ENCODE results near the gene MED27.

The MED27 gene

DNA sequence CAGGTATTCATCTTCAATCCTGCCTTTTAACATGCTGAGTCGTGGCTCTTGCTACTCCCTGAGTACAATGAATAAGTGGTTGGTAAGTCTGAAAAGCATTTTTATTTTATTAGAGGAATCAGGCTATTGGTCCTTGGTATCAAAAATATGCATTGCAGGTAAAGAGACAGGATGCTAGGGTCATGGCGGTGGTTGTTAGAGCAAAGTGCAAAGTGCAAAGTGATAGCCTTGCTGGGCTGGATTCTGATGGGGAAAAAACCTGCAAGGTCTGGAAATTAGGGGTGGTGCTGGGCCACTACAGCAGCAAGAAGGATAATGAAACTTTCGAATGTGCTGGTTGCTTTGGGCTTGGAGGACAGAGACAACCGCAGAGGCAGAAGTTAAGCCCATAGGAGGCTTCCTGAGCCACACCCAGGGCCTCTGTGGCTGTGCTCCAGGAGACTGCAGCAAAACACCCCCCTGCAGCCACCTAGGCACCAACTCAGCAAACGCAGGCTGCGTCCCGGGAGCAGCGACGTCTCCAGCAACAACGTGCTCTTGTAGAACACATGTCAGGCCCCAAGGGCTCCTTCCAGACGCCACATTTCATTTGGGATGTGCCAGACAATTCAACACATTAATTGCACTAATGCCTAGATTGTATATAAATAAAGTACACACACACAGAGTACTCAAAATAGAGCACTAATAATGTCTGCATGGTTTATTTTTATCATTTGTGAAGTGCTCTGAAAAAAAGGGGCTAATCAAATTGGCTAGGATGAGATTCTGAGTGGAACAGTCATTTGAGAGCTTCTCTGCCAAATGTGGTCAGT is 190.0 kb downstream of the MED27 start:
- no peak for DNase-seq (ENCODE audit: low read depth in 2 of 2, low spot score in 1 of 2)

GRCh38 chr9:131888923-131889322 is 190.7 kb downstream of the MED27 start:
- DNase-seq (ENCODE audit: low read depth in 2 of 2, low spot score in 1 of 2) = no peak

- DNase-seq (ENCODE audit: low read depth in 2 of 2, low spot score in 1 of 2) = no peak
These were observed 192.0 kb downstream of the MED27 start for GRCh38 chr9:131887680-131888079.

DNA sequence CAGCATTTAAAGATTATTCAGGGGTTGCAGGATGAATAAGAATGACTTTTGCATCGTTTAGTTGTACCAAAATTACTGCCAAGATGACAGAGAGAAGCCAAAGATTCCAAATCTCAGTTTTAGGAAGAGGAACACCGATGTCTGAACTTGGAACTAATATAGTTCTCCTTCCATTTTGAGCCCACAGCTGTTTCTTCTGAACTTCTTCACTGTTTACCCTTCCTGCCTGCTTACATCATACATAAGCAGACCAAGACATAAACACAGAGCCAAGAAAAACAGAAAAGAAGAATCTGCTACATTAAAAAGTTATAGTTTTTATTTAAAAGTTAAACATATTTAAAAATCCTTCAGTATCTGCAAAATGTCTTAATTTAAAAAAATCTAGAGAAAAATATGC is 192.8 kb downstream of the MED27 start:
- DNase-seq (ENCODE audit: low read depth in 2 of 2, low spot score in 1 of 2) = no peak

DNA sequence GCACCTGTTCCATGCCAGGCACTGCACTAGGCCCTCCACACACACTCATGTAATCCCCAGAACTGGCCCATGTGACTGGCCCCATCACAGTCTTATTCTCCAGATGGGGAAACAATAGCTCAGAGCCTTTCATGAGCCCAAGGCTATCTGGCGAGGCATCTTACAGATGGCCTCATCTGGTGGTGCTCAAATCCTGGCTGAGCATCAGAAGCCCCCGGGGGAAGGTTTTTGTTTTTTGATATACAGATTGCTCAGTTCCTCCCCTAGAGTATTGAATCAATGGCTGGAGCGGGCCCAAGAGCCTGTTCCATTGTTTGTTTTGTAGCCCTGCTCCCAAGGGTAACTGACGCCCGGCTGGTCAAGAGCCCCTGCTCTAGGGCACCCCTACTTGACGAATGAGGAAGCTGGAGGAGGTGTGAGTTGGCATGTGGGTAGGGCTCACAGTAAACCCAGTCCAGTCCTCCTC is 194.5 kb downstream of the MED27 start:
- DNase-seq (ENCODE audit: low read depth in 2 of 2, low spot score in 1 of 2) = no peak

DNA sequence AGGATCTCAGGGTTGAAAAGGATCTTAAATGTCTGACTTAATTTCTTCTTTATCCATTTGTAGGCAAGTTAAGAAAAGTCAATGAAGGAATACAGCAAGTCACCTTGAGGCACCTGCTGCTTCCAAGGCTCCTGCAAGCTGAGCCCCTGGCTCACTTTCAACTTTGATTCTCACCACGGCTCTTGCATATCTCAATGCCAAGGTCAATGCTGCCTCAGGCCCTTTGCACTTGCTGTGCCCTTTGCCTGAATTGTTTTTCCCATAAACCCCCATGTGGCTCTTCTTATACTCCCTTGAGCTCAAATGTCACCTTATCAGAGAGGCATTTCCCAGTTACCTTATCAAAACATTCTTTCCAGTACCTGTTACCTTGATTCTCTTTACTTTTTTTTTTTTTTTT is 195.4 kb downstream of the MED27 start:
- DNase-seq (ENCODE audit: low read depth in 2 of 2, low spot score in 1 of 2) = no peak

DNA sequence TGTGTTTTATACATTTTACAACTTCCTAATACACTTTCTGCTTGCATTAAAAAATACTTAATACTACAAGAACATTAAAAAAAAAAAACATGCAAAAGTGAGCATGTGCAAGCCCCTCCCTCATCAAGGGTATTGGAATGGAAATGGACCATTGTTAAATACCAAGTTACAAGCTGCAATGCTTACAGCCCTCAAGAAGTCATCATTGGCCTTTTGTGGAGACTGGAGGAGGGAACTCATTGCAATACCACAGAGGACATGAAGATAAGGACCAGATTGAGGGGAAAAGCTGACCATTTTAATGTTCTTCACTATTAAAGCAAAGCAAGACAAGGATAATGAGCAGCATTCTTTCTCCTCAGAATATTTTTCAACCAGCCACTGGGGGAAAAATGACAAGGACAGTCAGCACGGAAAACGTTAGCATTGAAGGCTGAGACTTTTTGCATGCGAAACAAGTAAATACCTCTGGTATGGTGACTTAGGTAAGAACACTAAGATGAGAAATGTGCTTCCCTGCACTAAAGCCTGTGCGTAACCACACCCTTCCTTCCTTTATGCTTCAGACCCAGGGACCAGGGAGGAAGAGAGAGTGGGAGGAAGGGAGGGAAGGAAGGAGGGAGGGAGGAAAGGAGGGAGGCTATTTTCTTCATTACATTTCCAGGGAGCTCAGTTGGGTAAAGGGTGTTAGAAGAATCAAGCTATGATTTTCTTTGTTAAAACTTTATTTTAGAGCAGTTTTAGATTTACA is 198.7 kb downstream of the MED27 start:
- no peak for DNase-seq (ENCODE audit: low read depth in 2 of 2, low spot score in 1 of 2)

- no peak for DNase-seq (ENCODE audit: low read depth in 2 of 2, low spot score in 1 of 2)
These were observed 199.8 kb downstream of the MED27 start for GRCh38 chr9:131879911-131880290.

DNA sequence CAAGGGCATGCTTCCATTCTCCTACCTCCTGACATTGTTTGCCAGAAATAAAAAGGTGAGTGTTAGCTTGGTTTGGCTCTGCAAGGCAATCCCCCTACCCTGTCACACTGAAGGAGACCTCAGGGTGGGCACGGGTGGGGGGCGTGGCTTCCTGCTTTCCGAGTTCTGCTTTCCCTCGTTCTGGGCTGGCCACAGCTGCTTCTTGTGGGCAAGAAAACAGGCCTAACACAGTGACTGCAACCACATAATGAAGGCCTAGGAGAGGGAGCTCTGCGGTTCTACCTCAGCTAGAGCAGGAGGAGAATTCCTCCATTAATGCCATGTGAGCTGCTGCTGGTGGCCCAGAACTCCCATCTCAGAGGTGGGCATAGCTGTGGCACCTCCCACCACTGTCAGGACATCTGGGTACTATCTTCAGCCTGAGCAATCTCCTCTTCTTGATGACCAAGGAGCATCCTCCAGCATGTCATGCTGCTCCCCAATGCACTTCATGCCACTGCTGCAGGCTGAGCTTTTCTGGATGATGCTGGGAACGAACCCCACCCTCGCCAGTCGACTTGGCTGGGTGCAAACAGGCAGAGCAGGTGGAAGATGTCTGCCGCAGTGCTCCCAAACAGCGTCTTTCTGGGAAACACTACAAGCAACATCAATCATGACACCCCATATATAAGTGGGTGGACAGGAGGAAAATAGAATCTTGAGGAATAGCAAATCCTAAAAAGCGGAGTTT is 200.3 kb downstream of the MED27 start:
- DNase-seq (ENCODE audit: low read depth in 2 of 2, low spot score in 1 of 2) = no peak

GRCh38 chr9:131876486-131876885 is 203.2 kb downstream of the MED27 start:
- no peak for DNase-seq (ENCODE audit: low read depth in 2 of 2, low spot score in 1 of 2)

- DNase-seq (ENCODE audit: low read depth in 2 of 2, low spot score in 1 of 2) = no peak
These were observed 203.7 kb downstream of the MED27 start for GRCh38 chr9:131875828-131876485.

DNA sequence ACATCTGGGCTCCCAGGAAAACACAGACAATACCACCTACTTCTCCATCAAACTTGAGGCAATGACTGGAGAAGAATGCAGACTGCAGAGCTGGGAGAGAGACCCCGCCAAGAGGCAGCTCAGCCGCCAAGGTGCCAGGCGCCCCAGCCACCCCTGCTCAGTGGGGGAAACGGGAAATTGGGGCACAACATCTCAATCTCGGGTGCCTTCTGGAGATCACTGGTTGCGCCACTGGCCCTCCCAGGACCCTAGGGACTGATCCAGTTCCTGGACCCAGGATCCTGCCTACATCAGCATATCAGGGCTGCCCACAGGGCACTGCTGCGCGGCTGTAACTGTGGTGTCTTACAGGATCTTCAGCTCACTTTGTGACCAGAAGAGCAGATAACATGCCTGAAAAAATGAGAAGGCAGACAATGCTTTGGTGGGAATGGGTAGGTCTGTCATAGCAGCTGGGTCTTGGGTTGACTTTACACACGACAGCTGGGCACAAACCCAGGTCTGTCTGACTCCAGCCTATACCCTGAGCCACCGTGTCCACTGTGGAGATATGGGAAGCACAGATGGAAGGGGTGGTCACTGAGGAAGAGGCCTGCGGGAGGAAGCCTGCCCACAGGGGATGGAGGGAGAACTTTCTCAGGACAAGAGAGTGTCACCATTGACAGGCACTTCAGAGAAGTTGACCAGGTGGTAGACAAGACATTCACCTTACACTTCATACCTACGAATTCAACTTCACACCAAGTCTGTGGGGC is 204.6 kb downstream of the MED27 start:
- no peak for DNase-seq (ENCODE audit: low read depth in 2 of 2, low spot score in 1 of 2)

DNA sequence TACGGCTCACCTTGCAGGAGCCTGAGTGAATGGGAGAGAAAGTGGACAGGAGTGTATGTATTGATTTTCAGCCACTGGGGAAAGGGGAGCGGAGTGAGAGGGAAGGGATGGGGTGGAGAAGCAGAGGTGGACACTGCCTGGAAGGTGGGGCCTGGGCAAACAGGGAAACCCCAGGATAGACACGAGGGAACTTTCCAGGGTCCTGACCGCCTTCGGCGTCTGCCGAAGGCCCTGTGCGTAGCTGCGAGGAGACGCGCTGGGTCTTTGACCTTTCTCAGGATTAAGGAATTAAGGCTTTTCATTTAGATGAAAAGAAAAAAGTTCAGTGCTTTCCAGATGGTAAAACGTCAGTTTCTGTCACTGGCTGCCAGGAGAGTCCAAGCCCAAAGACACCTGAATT is 205.2 kb downstream of the MED27 start:
- no peak for DNase-seq (ENCODE audit: low read depth in 2 of 2, low spot score in 1 of 2)

DNA sequence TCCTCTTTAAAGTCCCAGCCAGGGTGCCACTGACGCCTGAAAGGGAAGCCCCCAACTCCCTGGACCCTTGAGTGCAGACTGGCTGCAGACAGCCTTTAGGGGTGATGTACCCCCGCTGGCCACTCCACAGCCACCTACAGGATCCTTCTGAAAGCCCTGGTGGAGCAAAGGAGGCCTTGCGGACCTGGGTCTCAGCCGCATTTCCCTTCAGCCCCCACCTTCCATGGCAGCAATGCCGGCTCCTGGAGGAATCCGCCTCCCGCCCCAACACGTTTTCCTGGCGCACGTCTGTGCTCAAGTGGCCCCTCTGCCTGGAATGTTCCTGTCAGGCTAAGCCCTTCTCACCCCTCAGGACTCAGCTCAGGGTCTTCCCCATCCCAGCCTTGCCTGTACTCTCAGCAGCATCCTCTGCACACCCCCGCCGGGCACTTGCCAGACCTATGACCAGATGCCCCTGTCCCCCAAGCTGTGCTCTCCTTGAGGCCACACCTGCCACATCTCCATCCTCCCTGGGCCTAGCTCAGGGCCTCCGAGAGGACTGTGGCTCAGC is 205.7 kb downstream of the MED27 start:
- DNase-seq (ENCODE audit: low read depth in 2 of 2, low spot score in 1 of 2) = no peak

- DNase-seq (ENCODE audit: low read depth in 2 of 2, low spot score in 1 of 2) = no peak
These were observed 206.3 kb downstream of the MED27 start for GRCh38 chr9:131873335-131873734.

GRCh38 chr9:131872702-131873101 is 207.0 kb downstream of the MED27 start:
- DNase-seq (ENCODE audit: low read depth in 2 of 2, low spot score in 1 of 2) = no peak

- no peak for DNase-seq (ENCODE audit: low read depth in 2 of 2, low spot score in 1 of 2)
These were observed 207.7 kb downstream of the MED27 start for GRCh38 chr9:131872006-131872405.

GRCh38 chr9:131870156-131870555 is 209.5 kb downstream of the MED27 start:
- DNase-seq (ENCODE audit: low read depth in 2 of 2, low spot score in 1 of 2) = no peak

- no peak for DNase-seq (ENCODE audit: low read depth in 2 of 2, low spot score in 1 of 2)
These were observed 210.3 kb downstream of the MED27 start for GRCh38 chr9:131869348-131869747.

- DNase-seq (ENCODE audit: low read depth in 2 of 2, low spot score in 1 of 2) = no peak
These were observed 210.9 kb downstream of the MED27 start for GRCh38 chr9:131868766-131869165.
